Caco-2 (cell line): ENCODE results near the gene PNLDC1. TPM values are rescaled to one million over a fixed set of nuclear protein-coding genes. Genes with fewer than 3 reads are reported as not detected.

Source experiments
- BruUV-seq: library from RNA; stranded (reverse); fragments of 400-500 nt; replicated peaks from 2 replicates; lab custom pipeline; 2021; lab: Mats Ljungman, UMichigan
- CTCF ChIA-PET: fragments of 300-600 bp; sonication (Branson Sonifier 250); formaldehyde crosslinking; loops from one replicate; lab custom pipeline; 2022; ENCODE audit warnings: antibody characterized with exemption; lab: Charles Lee
- POLR2A ChIA-PET: fragments of 300-600 bp; sonication (Branson Sonifier 250); formaldehyde crosslinking; loops from one replicate; lab custom pipeline; 2022; ENCODE audit warnings: antibody characterized with exemption; lab: Charles Lee
- DNase-seq, 2 experiments: peaks; one replicate each; pipeline versions ENCODE4 v3.0.0 to v3.0.0-alpha.2; 2020 to 2022
- H3K27me3 ChIP-seq: replicated peaks from 2 replicates; pipeline ENCODE4 v1.6.0; 2011; ENCODE audit warnings: low read length; ENCODE audit not compliant: control insufficient read depth, insufficient read depth
- H3K36me3 ChIP-seq: 2 replicates; pipeline ENCODE4 v1.5.1; 2011; ENCODE audit warnings: low read length; ENCODE audit not compliant: control insufficient read depth, insufficient read depth
- H3K4me1 ChIP-seq: fragments of 250-450 bp; sonication (Bioruptor Pico); 2 replicates; pipeline ENCODE4 v1.5.1; 2020; ENCODE audit warnings: mild to moderate bottlenecking
- H3K4me3 ChIP-seq: 2 replicates; pipeline ENCODE4 v1.5.1; 2011; ENCODE audit warnings: low read depth, mild to moderate bottlenecking, control low read depth, low read length
- H3K9me3 ChIP-seq: fragments of 250-450 bp; sonication (Bioruptor Pico); 2 replicates; pipeline ENCODE4 v1.5.1; 2020; ENCODE audit warnings: mild to moderate bottlenecking, moderate library complexity
- H3K27ac Mint-ChIP-seq: one replicate; pipeline ENCODE4 v1.8.0; 2022; ENCODE audit warnings: mixed read lengths; ENCODE audit not compliant: unreplicated experiment
- H3K27me3 Mint-ChIP-seq: one replicate; pipeline ENCODE4 v1.8.0; 2022; ENCODE audit warnings: mixed read lengths; ENCODE audit not compliant: insufficient read depth, unreplicated experiment
- H3K36me3 Mint-ChIP-seq: one replicate; pipeline ENCODE4 v1.8.0; 2022; ENCODE audit warnings: mild to moderate bottlenecking, mixed read lengths; ENCODE audit not compliant: insufficient read depth, unreplicated experiment
- H3K4me1 Mint-ChIP-seq: one replicate; pipeline ENCODE4 v1.8.0; 2022; ENCODE audit warnings: low read depth, mixed read lengths; ENCODE audit not compliant: unreplicated experiment
- H3K4me3 Mint-ChIP-seq: one replicate; pipeline ENCODE4 v1.8.0; 2022; ENCODE audit warnings: mild to moderate bottlenecking, moderate library complexity, mixed read lengths; ENCODE audit not compliant: unreplicated experiment
- H3K9me3 Mint-ChIP-seq: one replicate; pipeline ENCODE4 v1.8.0; 2022; ENCODE audit warnings: mixed read lengths; ENCODE audit not compliant: unreplicated experiment
- intact Hi-C: fragments of 100-400 bp; cut with micrococcal nuclease; formaldehyde crosslinking; loops from one replicate; pipeline ENCODE4 v1.10.0; 2022; ENCODE audit not compliant: unreplicated experiment
- total RNA-seq: library from RNA; stranded (reverse); gene quantifications from 2 replicates; pipeline ENCODE4 v1.2.3, GENCODE V29; 2022
- TF ChIP-seq, protein P1 (sequence below), 2 experiments: fragments of 200-600 bp in 1 of 2; IDR thresholded peaks; 1 replicate in 1 of 2; 2 replicates in 1 of 2; pipeline versions ENCODE4 v1.5.1 to v1.8.0; 2011 to 2022; ENCODE audit warnings: antibody characterized with exemption in 1 of 2, control low read depth in 1 of 2, inconsistent platforms in 1 of 2, low read depth in 1 of 2, low read length in 1 of 2, mild to moderate bottlenecking in 1 of 2, moderate library complexity in 1 of 2; ENCODE audit not compliant: insufficient read depth in 1 of 2, severe bottlenecking in 1 of 2, unreplicated experiment in 1 of 2

Gene PNLDC1
- total RNA-seq, 1 experiment from 2014 or later, result 0.32 TPM

DNA sequence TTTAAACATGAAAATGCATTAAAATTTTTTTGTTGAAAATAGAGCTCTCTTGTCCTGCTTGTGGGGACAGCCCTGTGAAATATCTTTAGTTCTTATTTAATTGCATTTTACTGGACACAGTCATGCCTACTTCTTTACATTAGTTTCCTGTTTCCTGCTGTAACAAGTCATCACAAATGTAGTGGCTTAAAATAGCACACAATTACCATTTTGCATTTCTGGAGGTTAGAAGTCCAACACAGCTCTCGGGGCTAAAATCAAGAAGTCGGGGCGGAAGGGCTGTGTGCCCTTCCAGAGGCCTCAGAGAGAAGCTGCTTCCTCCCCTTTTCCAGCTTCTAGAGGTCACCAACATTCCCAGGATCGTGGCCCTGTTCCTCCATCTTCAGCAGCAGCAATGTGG is 29.4 kb downstream of the PNLDC1 start:
- Mint-ChIP-seq H3K4me1 (no peaks in the 10 kb centered on the region), H3K27me3 (peaks cover 4% of the 10 kb centered on the region), H3K27ac (no peak overlapping the region), H3K4me3 (no peak overlapping the region), H3K36me3 (no peaks in the 10 kb centered on the region), H3K9me3 (no peaks in the 10 kb centered on the region)
- POLR2A ChIA-PET, result interaction anchor here (0.6 kb wide), 1 partner anchor 40 kb away, joined by 3 read pairs; the partner anchor contains the start of gene TCP1
- Histone ChIP-seq H3K4me3 (no peak overlapping the region), H3K27me3 (no peaks in the 10 kb centered on the region), H3K36me3 (no peaks in the 10 kb centered on the region), H3K4me1 (no peaks in the 10 kb centered on the region), H3K9me3 (no peaks in the 10 kb centered on the region)
- TF ChIP-seq, protein P1, sequence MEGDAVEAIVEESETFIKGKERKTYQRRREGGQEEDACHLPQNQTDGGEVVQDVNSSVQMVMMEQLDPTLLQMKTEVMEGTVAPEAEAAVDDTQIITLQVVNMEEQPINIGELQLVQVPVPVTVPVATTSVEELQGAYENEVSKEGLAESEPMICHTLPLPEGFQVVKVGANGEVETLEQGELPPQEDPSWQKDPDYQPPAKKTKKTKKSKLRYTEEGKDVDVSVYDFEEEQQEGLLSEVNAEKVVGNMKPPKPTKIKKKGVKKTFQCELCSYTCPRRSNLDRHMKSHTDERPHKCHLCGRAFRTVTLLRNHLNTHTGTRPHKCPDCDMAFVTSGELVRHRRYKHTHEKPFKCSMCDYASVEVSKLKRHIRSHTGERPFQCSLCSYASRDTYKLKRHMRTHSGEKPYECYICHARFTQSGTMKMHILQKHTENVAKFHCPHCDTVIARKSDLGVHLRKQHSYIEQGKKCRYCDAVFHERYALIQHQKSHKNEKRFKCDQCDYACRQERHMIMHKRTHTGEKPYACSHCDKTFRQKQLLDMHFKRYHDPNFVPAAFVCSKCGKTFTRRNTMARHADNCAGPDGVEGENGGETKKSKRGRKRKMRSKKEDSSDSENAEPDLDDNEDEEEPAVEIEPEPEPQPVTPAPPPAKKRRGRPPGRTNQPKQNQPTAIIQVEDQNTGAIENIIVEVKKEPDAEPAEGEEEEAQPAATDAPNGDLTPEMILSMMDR (IDR thresholded peaks at IDR 0.05; ENCODE audit: insufficient read depth in 1 of 2, low read depth in 1 of 2, low read length in 1 of 2, severe bottlenecking in 1 of 2, unreplicated experiment in 1 of 2), result no peak
- CTCF ChIA-PET, result no interaction called here
- BruUV-seq, result no TSS peak
- intact Hi-C loops, result no loop called here
- no peak for DNase-seq

DNA sequence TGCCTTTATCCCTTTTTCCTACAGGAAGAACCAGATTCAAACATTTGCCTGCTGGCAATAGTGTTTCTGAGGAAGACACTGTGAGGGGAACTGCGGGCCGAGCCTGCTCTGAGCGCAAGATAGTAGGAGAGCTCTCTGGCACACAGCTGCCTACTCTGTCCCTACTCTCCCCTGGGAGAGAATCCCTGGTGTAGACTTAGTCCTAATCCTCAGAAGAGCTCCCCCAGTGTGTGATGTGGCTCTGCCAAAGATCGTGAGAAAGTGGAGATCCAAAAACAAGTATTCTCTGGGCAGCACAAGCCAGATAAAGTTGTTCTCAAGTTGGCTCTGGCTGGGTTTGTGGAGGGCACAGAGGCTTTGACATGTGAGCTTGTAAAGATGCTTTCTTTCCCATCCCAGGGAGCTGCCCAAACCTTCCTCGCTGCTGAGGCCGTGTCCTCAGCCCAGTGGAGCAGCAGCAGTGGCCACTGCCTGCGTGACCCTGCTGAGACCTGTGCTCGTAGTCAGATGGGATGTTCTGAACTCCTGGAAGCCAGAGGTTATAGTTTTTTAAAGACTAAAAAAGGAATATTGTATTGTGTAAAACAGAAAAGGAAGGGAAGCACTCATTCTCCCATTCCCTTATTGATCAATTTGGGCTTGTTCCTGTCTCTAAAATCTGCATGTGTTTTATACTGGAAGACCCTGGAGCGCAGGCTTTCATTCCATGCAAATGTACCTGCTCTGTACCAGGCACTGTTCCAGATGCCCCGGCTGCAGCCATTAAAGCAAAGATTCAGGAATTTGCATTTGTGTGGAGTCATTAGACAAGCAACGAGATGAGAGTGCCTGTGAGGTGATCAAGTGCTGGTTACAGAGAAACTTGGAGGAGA is 30.7 kb downstream of the PNLDC1 start:
- Mint-ChIP-seq H3K9me3 (no peaks in the 10 kb centered on the region), H3K4me1 (no peaks in the 10 kb centered on the region), H3K36me3 (no peaks in the 10 kb centered on the region), H3K4me3 (no peak overlapping the region), H3K27me3 (peaks cover 4% of the 10 kb centered on the region), H3K27ac (no peak overlapping the region)
- Histone ChIP-seq H3K4me3 (no peak overlapping the region), H3K9me3 (no peaks in the 10 kb centered on the region), H3K27me3 (no peaks in the 10 kb centered on the region), H3K4me1 (no peaks in the 10 kb centered on the region), H3K36me3 (no peaks in the 10 kb centered on the region)
- POLR2A ChIA-PET, result no interaction called here
- CTCF ChIA-PET, result interaction anchor here (0.6 kb wide), 1 partner anchor 120 kb away, joined by 4 read pairs; no protein-coding TSS in a partner anchor
- intact Hi-C loops, result no loop called here
- BruUV-seq, result no TSS peak
- TF ChIP-seq, protein P1 (IDR thresholded peaks at IDR 0.05; ENCODE audit: insufficient read depth in 1 of 2, low read depth in 1 of 2, low read length in 1 of 2, severe bottlenecking in 1 of 2, unreplicated experiment in 1 of 2), result no peak
- no peak for DNase-seq

DNA sequence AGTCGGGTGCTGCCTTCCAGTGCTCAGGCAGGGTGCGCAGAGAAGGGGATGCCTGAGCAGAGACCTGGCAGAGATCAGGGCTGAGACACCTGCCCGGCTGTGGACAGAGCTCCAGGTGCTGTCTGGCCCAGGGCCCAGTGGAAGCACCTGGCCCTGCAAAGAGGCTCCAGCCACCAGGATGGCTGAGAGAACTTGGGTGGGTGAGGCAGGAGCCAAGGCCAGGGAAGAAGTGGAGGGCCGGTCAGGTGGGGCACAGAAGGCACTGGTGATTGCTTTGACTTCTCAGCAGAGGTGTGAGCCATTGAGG is 31.2 kb downstream of the PNLDC1 start:
- ChIA-PET POLR2A (no interaction called here), CTCF (interaction anchor here (0.6 kb wide), 1 partner anchor 119 kb away, joined by 4 read pairs; no protein-coding TSS in a partner anchor)
- Histone ChIP-seq H3K4me3 (no peak overlapping the region), H3K9me3 (no peaks in the 10 kb centered on the region), H3K36me3 (no peaks in the 10 kb centered on the region), H3K4me1 (no peaks in the 10 kb centered on the region), H3K27me3 (no peaks in the 10 kb centered on the region)
- H3K4me1 Mint-ChIP-seq, result no peaks in the 10 kb centered on the region
- TF ChIP-seq, protein P1 (IDR thresholded peaks at IDR 0.05; ENCODE audit: insufficient read depth in 1 of 2, low read depth in 1 of 2, low read length in 1 of 2, severe bottlenecking in 1 of 2, unreplicated experiment in 1 of 2), result no peak
- H3K27me3 Mint-ChIP-seq, result peaks cover 4% of the 10 kb centered on the region
- BruUV-seq, result no TSS peak
- intact Hi-C loops, result no loop called here
- no peaks in the 10 kb centered on the region for H3K9me3 Mint-ChIP-seq
- no peak for DNase-seq
- H3K27ac Mint-ChIP-seq, result no peak overlapping the region
- H3K36me3 Mint-ChIP-seq, result no peaks in the 10 kb centered on the region
- no peak overlapping the region for H3K4me3 Mint-ChIP-seq
